IMR-90 (cell line): ENCODE data around the gene ZNF467. TPM values are rescaled to one million over a fixed set of nuclear protein-coding genes. Genes with fewer than 3 reads are reported as not detected.

Experiments used
- ATAC-seq: fragments of 200-7000 bp; cut with Tn5 transposase; 2 replicates; pipeline ENCODE4 v1.9.1; 2020; ENCODE audit warnings: low read depth, mild to moderate bottlenecking, moderate library complexity
- BruUV-seq: library from RNA; stranded (reverse); fragments of 400-500 nt; replicated peaks from 2 replicates; lab custom pipeline; 2021; lab: Mats Ljungman, UMichigan
- CTCF ChIA-PET: fragments of 300-600 bp; formaldehyde crosslinking; extraction: SDS; loops from one replicate; lab custom pipeline; 2021; ENCODE audit warnings: antibody characterized with exemption; lab: Yijun Ruan, JAX
- POLR2A ChIA-PET: fragments of 300-600 bp; sonication (Branson Sonifier 250); formaldehyde crosslinking; loops from one replicate; lab custom pipeline; 2022; ENCODE audit warnings: antibody characterized with exemption; ENCODE audit not compliant: unreplicated experiment; lab: Charles Lee
- DNase-seq: peaks from one replicate; pipeline ENCODE4 v3.0.0; 2013
- H2AFZ ChIP-seq: replicated peaks from 2 replicates; pipeline ENCODE3; 2013; ENCODE audit warnings: low read length, mild to moderate bottlenecking; ENCODE audit not compliant: poor library complexity
- H2AK5ac ChIP-seq: 2 replicates; pipeline ENCODE4 v1.6.1; 2013; ENCODE audit warnings: low read depth, low read length, inconsistent platforms
- H2AK9ac ChIP-seq: replicated peaks from 2 replicates; pipeline ENCODE3; 2013; ENCODE audit warnings: mild to moderate bottlenecking, low read depth, low read length, moderate library complexity; ENCODE audit not compliant: poor library complexity
- H2BK120ac ChIP-seq: 2 replicates; pipeline ENCODE4 v1.6.1; 2013; ENCODE audit warnings: low read depth, low read length, inconsistent platforms
- H2BK15ac ChIP-seq: 3 replicates; pipeline ENCODE4 v1.6.1; 2013; ENCODE audit warnings: low read depth, low read length, inconsistent platforms
- H2BK20ac ChIP-seq: 2 replicates; pipeline ENCODE4 v1.6.1; 2013; ENCODE audit warnings: low read depth, mild to moderate bottlenecking, inconsistent platforms, low read length, moderate library complexity
- H2BK5ac ChIP-seq: 2 replicates; pipeline ENCODE4 v1.6.1; 2013; ENCODE audit warnings: mild to moderate bottlenecking, low read depth, low read length, inconsistent platforms; ENCODE audit not compliant: poor library complexity, severe bottlenecking
- H3K14ac ChIP-seq: replicated peaks from 2 replicates; pipeline ENCODE4 v1.6.1; 2013; ENCODE audit warnings: low read depth, low read length, inconsistent platforms
- H3K18ac ChIP-seq: 2 replicates; pipeline ENCODE4 v1.6.1; 2013; ENCODE audit warnings: low read depth, low read length, control low read depth
- H3K23ac ChIP-seq: 2 replicates; pipeline ENCODE4 v1.6.1; 2013; ENCODE audit warnings: low read depth, low read length, inconsistent platforms
- H3K27ac ChIP-seq: 2 replicates; pipeline ENCODE4 v1.5.1; 2013; ENCODE audit warnings: mild to moderate bottlenecking, control low read depth, low read length; ENCODE audit not compliant: insufficient read depth
- H3K27me3 ChIP-seq: 2 replicates; pipeline ENCODE4 v1.6.1; 2013; ENCODE audit warnings: low read length; ENCODE audit not compliant: control insufficient read depth, insufficient read depth
- H3K36me3 ChIP-seq: 2 replicates; pipeline ENCODE4 v1.6.1; 2013; ENCODE audit warnings: low read length, mixed read lengths; ENCODE audit not compliant: control insufficient read depth, insufficient read depth
- H3K4ac ChIP-seq: 2 replicates; pipeline ENCODE4 v1.6.1; 2013; ENCODE audit warnings: low read depth, low read length, inconsistent platforms
- H3K4me1 ChIP-seq: 2 replicates; pipeline ENCODE4 v1.6.1; 2013; ENCODE audit warnings: low read length, mixed read lengths; ENCODE audit not compliant: control insufficient read depth, insufficient read depth
- H3K4me2 ChIP-seq: 2 replicates; pipeline ENCODE4 v1.6.1; 2013; ENCODE audit warnings: low read depth, mild to moderate bottlenecking, control low read depth, low read length, moderate library complexity
- H3K4me3 ChIP-seq: 2 replicates; pipeline ENCODE4 v1.5.1; 2013; ENCODE audit warnings: low read depth, mild to moderate bottlenecking, control low read depth, low read length, moderate library complexity; ENCODE audit not compliant: insufficient read depth
- H3K56ac ChIP-seq: 2 replicates; pipeline ENCODE4 v1.6.1; 2013; ENCODE audit warnings: low read length, inconsistent platforms; ENCODE audit not compliant: insufficient read depth; ENCODE audit errors: extremely low read depth
- H3K79me1 ChIP-seq, 2 experiments: 2 replicates each; pipeline ENCODE4 v1.6.1; 2013; ENCODE audit warnings: low read length in 2 of 2, inconsistent platforms in 1 of 2, low read depth in 1 of 2
- H3K9ac ChIP-seq: 2 replicates; pipeline ENCODE4 v1.6.1; 2013; ENCODE audit warnings: low read depth, low read length, control low read depth
- H3K9me1 ChIP-seq: 2 replicates; pipeline ENCODE4 v1.6.1; 2013; ENCODE audit warnings: low read length, inconsistent platforms; ENCODE audit not compliant: insufficient read depth
- H3K9me3 ChIP-seq: 2 replicates; pipeline ENCODE4 v1.6.1; 2013; ENCODE audit warnings: low read length; ENCODE audit not compliant: control insufficient read depth, insufficient read depth
- H4K20me1 ChIP-seq: 2 replicates; pipeline ENCODE4 v1.6.1; 2013; ENCODE audit warnings: low read length, inconsistent platforms; ENCODE audit not compliant: insufficient read depth
- H4K5ac ChIP-seq: 2 replicates; pipeline ENCODE4 v1.6.1; 2013; ENCODE audit warnings: mild to moderate bottlenecking, low read depth, low read length, control low read depth
- H4K8ac ChIP-seq, 2 experiments: 2 replicates each; pipeline ENCODE4 v1.6.1; 2013; ENCODE audit warnings: low read depth in 2 of 2, low read length in 2 of 2, control low read depth in 1 of 2, inconsistent platforms in 1 of 2
- H4K91ac ChIP-seq: 2 replicates; pipeline ENCODE4 v1.6.1; 2013; ENCODE audit warnings: low read depth, low read length, inconsistent platforms; ENCODE audit not compliant: insufficient read depth
- FOS ChIP-seq: fragments of 150-350 bp; IDR thresholded peaks from 2 replicates; pipeline ENCODE4 v1.6.1; 2016; ENCODE audit warnings: low read depth, low read length
- NFE2L2 ChIP-seq: fragments of 150-350 bp; IDR thresholded peaks from 2 replicates; pipeline ENCODE4 v1.6.1; 2016; ENCODE audit warnings: low read depth, mild to moderate bottlenecking, low read length
- POLR2A ChIP-seq: IDR thresholded peaks from 2 replicates; pipeline ENCODE4 v1.6.1; 2012; ENCODE audit warnings: mild to moderate bottlenecking, low read depth, low read length
- RCOR1 ChIP-seq: IDR thresholded peaks from 2 replicates; pipeline ENCODE4 v1.6.1; 2012; ENCODE audit warnings: mild to moderate bottlenecking, low read length, improper control_type of control experiment; ENCODE audit not compliant: insufficient replicate concordance
- SMC3 ChIP-seq: fragments of 150-350 bp; IDR thresholded peaks from 2 replicates; pipeline ENCODE4 v1.6.1; 2016; ENCODE audit warnings: low read depth, mild to moderate bottlenecking, antibody characterized with exemption, low read length, moderate library complexity
- WGBS, 2 experiments: methylation state at CpG; one replicate each; pipeline versions ENCODE4 v1.1.5 to v1.1.7; 2013; ENCODE audit warnings: missing lambda C conversion rate in 2 of 2; ENCODE audit not compliant: insufficient read length in 1 of 2; ENCODE audit errors: extremely low coverage in 2 of 2; 5-methylcytosine and 5-hydroxymethylcytosine counted together
- dilution Hi-C: fragments of 300-500 bp; cut with HindIII; formaldehyde crosslinking; loops from one replicate; pipeline ENCODE4 v1.14.3; 2018; ENCODE audit warnings: low sequenced_read_pairs; ENCODE audit not compliant: unreplicated experiment
- in situ Hi-C: fragments of 300-500 bp; cut with MboI; formaldehyde crosslinking; loops from 3 replicates; pipeline ENCODE4 v1.14.3; 2019; ENCODE audit warnings: low sequenced_read_pairs, inconsistent platforms, mixed read lengths
- intact Hi-C: fragments of 100-400 bp; cut with micrococcal nuclease; formaldehyde crosslinking; loops from 2 replicates; pipeline ENCODE4 v1.10.0; 2022
- polyA plus RNA-seq, 3 experiments: library from polyadenylated mRNA; depleted of rRNA; stranded (reverse); fragments of >200 nt; gene quantifications; 2 replicates each; pipeline ENCODE4 v1.2.3, GENCODE V29; 2012; ENCODE audit warnings: low replicate concordance in 1 of 3
- total RNA-seq: library from RNA; depleted of rRNA; stranded (reverse); fragments of >200 nt; gene quantifications from 2 replicates; pipeline ENCODE4 v1.2.3, GENCODE V29; 2012
- TF ChIP-seq, protein P1 (sequence below): conservative IDR thresholded peaks from 2 replicates; pipeline ENCODE4 v1.5.1; 2012; ENCODE audit warnings: mild to moderate bottlenecking, low read depth, low read length, improper control_type of control experiment
- TF ChIP-seq, protein P2 (sequence below): fragments of 150-350 bp; IDR thresholded peaks from 2 replicates; pipeline ENCODE4 v1.6.1; 2016; ENCODE audit warnings: low read depth, mild to moderate bottlenecking, low read length, moderate library complexity, borderline replicate concordance

ZNF467 gene
- total and polyA plus RNA-seq, 2 of the 4 experiments (the other 2 are of a cell fraction): 0.67 TPM; not detected in 1

DNA sequence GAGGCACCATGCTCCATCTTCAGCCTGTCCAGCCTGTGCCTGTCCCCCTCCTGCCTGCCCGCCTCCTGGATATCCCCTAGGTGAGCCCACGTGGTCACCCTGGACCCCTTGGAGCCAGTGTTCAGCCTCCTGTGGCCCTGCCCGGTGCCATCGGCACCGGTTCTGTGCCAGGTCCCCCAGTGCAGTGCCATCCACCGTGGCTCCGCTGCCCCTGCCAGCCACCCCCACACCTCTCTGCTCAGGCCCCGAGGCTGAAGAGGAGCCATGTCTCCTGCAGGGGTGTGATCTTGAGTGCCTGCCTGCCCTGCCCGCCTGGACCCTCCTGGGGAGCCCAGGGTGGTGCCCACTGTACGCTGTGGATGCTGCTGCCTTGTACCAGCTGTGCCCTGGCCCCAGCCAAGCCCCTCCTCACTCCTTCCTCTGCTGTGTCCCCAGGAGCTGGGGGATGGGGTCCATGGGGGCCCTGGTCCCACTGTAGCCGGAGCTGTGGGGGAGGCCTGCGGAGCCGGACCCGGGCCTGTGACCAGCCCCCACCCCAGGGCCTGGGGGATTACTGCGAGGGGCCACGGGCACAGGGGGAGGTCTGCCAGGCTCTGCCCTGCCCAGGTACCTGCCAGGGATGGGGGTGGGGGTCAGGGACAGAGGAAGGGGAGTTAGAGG is 38.6 kb upstream of the ZNF467 start:
- dilution Hi-C loops: no loop called here

More for the DNA sequence above, 38.6 kb upstream of the ZNF467 start:
- H3K9ac ChIP-seq: no peak overlapping the region
- no peak overlapping the region for H4K5ac ChIP-seq
- no peak overlapping the region for H2AFZ ChIP-seq
- DNase-seq (no peak), ATAC-seq (no peak)
- in situ Hi-C loops: no loop called here
- ChIA-PET POLR2A (no interaction called here), CTCF (no interaction called here)
- H2BK120ac ChIP-seq: no peak overlapping the region
- H3K27ac ChIP-seq: no peak overlapping the region
- 77% methylated on average over 4 of the region's 16 CpGs; no CpG with 5 or more reads in 1 of the 2 experiments for WGBS, 2 experiments
- H3K18ac ChIP-seq: no peak overlapping the region
- peaks cover 19% of the 10 kb centered on the region for H3K27me3 ChIP-seq
- no peak overlapping the region for H3K4ac ChIP-seq
- no peak overlapping the region for H2AK5ac ChIP-seq
- no peak for TF ChIP-seq POLR2A
- no peak for TF ChIP-seq FOS
- no peak for TF ChIP-seq NFE2L2
- TF ChIP-seq SMC3: no peak
- TF ChIP-seq, protein P1, sequence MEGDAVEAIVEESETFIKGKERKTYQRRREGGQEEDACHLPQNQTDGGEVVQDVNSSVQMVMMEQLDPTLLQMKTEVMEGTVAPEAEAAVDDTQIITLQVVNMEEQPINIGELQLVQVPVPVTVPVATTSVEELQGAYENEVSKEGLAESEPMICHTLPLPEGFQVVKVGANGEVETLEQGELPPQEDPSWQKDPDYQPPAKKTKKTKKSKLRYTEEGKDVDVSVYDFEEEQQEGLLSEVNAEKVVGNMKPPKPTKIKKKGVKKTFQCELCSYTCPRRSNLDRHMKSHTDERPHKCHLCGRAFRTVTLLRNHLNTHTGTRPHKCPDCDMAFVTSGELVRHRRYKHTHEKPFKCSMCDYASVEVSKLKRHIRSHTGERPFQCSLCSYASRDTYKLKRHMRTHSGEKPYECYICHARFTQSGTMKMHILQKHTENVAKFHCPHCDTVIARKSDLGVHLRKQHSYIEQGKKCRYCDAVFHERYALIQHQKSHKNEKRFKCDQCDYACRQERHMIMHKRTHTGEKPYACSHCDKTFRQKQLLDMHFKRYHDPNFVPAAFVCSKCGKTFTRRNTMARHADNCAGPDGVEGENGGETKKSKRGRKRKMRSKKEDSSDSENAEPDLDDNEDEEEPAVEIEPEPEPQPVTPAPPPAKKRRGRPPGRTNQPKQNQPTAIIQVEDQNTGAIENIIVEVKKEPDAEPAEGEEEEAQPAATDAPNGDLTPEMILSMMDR: no peak
- TF ChIP-seq RCOR1: no peak
- TF ChIP-seq, protein P2, sequence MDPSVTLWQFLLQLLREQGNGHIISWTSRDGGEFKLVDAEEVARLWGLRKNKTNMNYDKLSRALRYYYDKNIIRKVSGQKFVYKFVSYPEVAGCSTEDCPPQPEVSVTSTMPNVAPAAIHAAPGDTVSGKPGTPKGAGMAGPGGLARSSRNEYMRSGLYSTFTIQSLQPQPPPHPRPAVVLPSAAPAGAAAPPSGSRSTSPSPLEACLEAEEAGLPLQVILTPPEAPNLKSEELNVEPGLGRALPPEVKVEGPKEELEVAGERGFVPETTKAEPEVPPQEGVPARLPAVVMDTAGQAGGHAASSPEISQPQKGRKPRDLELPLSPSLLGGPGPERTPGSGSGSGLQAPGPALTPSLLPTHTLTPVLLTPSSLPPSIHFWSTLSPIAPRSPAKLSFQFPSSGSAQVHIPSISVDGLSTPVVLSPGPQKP: no peak
- BruUV-seq: no TSS peak
- no peak overlapping the region for H3K4me3 ChIP-seq
- H4K20me1 ChIP-seq: no peaks in the 10 kb centered on the region
- no peak overlapping the region for H3K4me2 ChIP-seq
- no peaks in the 10 kb centered on the region for H3K4me1 ChIP-seq
- no peak overlapping the region for H2AK9ac ChIP-seq
- H2BK15ac ChIP-seq: no peak overlapping the region
- H3K9me1 ChIP-seq: no peaks in the 10 kb centered on the region
- H3K56ac ChIP-seq: no peak overlapping the region
- intact Hi-C loops: no loop called here
- H3K79me1 ChIP-seq: no peaks in the 10 kb centered on the region
- no peak overlapping the region for H2BK20ac ChIP-seq
- no peak overlapping the region for H3K23ac ChIP-seq
- H3K9me3 ChIP-seq: no peaks in the 10 kb centered on the region
- H3K36me3 ChIP-seq: no peaks in the 10 kb centered on the region
- H4K91ac ChIP-seq: no peak overlapping the region
- H4K8ac ChIP-seq: no peak overlapping the region
- H2BK5ac ChIP-seq: no peak overlapping the region
- no peak overlapping the region for H3K14ac ChIP-seq
